Measurements from ENCODE around the gene FADS1.

GRCh38 chr11:61846362-61847020, 29.7 kb upstream of the FADS1 start:
- no peak for TF ChIP-seq POLR2A (IDR thresholded peaks at IDR 0.05)
- TF ChIP-seq CTCF (IDR thresholded peaks at IDR 0.05): no peak
- no peak for TF ChIP-seq POLR2AphosphoS5 (IDR thresholded peaks at IDR 0.05)

Measured in stomach (tissue), 4 donors.